Upper lobe of left lung (tissue), 4 donors: ENCODE data around the gene GNAI2.

Experiments used
- EP300 ChIP-seq, 4 donors: sonication (generic); formaldehyde crosslinking; IDR thresholded peaks; one replicate each; pipeline ENCODE4 v1.5.1; 2017; ENCODE audit warnings: antibody characterized with exemption in 4 of 4, control low read depth in 2 of 4
- POLR2A ChIP-seq, 4 donors: fragments of 450-650 bp; IDR thresholded peaks; one replicate each; pipeline ENCODE4 v1.5.1; 2016 to 2017; ENCODE audit warnings: antibody characterized with exemption in 4 of 4, mild to moderate bottlenecking in 2 of 4

DNA sequence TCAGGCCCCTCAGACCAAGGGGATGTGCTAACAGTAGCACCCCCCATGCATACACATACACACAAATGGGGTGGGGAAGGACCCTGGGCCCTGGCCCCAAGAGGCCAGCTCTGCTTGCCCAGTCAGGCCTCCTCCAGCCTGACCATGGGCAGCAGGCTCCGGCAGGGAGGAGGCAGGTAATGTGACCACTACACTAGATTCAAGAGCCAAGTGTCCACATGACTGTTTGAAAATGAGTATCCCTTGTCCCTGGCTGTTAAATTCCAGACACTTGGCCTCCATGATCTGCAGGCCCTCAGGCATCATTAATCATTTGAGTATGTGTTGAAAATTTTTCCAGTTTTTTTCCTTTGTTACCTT is 13.9 kb upstream of the GNAI2 start:
- TF ChIP-seq EP300 (IDR thresholded peaks at IDR 0.05) (no peak), POLR2A (IDR thresholded peaks at IDR 0.05) (no peak)
